Panc1 (cell line): Measurements from ENCODE around the gene RNF145. TPM values are rescaled to one million over a fixed set of nuclear protein-coding genes. Genes with fewer than 3 reads are reported as not detected.

Source experiments
- ATAC-seq: fragments of 200-7000 bp; cut with Tn5 transposase; 2 replicates; pipeline ENCODE4 v1.9.1; 2020; ENCODE audit warnings: mild to moderate bottlenecking, moderate library complexity
- BruUV-seq: library from RNA; stranded (reverse); fragments of 400-500 nt; replicated peaks from 2 replicates; lab custom pipeline; 2021; lab: Mats Ljungman, UMichigan
- CTCF ChIA-PET: fragments of 300-600 bp; sonication (Branson Sonifier 250); formaldehyde crosslinking; loops from one replicate; lab custom pipeline; 2022; ENCODE audit warnings: antibody characterized with exemption; lab: Charles Lee
- POLR2A ChIA-PET: fragments of 300-600 bp; sonication (Branson Sonifier 250); formaldehyde crosslinking; loops from one replicate; lab custom pipeline; 2022; ENCODE audit warnings: antibody characterized with exemption; lab: Charles Lee
- DNase-seq: peaks from one replicate; pipeline ENCODE4 v3.0.0-alpha.2; 2010; ENCODE audit warnings: low read depth, low spot score
- H3K27ac ChIP-seq: 2 replicates; pipeline ENCODE4 v1.5.1; 2011; ENCODE audit warnings: mild to moderate bottlenecking, low read length, inconsistent platforms
- H3K27me3 ChIP-seq: fragments of 200-500 bp; sonication (Bioruptor generic); 2 replicates; pipeline ENCODE4 v1.6.0; 2014; ENCODE audit warnings: low read length, inconsistent platforms; ENCODE audit not compliant: control insufficient read depth, insufficient read depth
- H3K36me3 ChIP-seq: fragments of 200-500 bp; sonication (Bioruptor generic); 2 replicates; pipeline ENCODE4 v1.5.1; 2014; ENCODE audit warnings: inconsistent platforms, mild to moderate bottlenecking, low read length, moderate library complexity; ENCODE audit not compliant: control insufficient read depth, insufficient read depth
- H3K4me1 ChIP-seq: 2 replicates; pipeline ENCODE4 v1.5.1; 2011; ENCODE audit warnings: inconsistent platforms, mild to moderate bottlenecking, low read length, moderate library complexity; ENCODE audit not compliant: control insufficient read depth, insufficient read depth
- H3K4me3 ChIP-seq, 2 experiments: 2 replicates each; pipeline ENCODE4 v1.5.1; 2011 to 2012; ENCODE audit warnings: low read depth in 2 of 2, low read length in 2 of 2, mild to moderate bottlenecking in 2 of 2, inconsistent platforms in 1 of 2, moderate library complexity in 1 of 2
- H3K9me3 ChIP-seq: fragments of 200-500 bp; sonication (Bioruptor generic); 2 replicates; pipeline ENCODE4 v1.5.1; 2014; ENCODE audit warnings: low read depth, mild to moderate bottlenecking, inconsistent platforms, low read length, moderate library complexity; ENCODE audit not compliant: control insufficient read depth, insufficient read depth
- POLR2AphosphoS5 ChIP-seq: IDR thresholded peaks from 2 replicates; pipeline ENCODE4 v1.6.1; 2012; ENCODE audit warnings: mild to moderate bottlenecking, low read depth, low read length, moderate library complexity
- SIN3A ChIP-seq: IDR thresholded peaks from 2 replicates; pipeline ENCODE4 v1.6.1; 2012; ENCODE audit warnings: low read depth, mild to moderate bottlenecking, low read length, moderate library complexity, borderline replicate concordance; ENCODE audit not compliant: insufficient read depth
- TCF7L2 ChIP-seq: IDR thresholded peaks from 2 replicates; pipeline ENCODE4 v1.6.1; 2011; ENCODE audit warnings: mild to moderate bottlenecking, low read depth, low read length, inconsistent platforms
- in situ Hi-C: cut with HindIII; loops from 2 replicates; pipeline ENCODE4 v1.10.0; 2016; ENCODE audit warnings: low sequenced_read_pairs, low pct_unique_long_range_greater_than_20kb
- intact Hi-C: fragments of 100-400 bp; cut with micrococcal nuclease; formaldehyde crosslinking; loops from one replicate; pipeline ENCODE4 v1.10.0; 2022; ENCODE audit not compliant: unreplicated experiment
- total RNA-seq: library from RNA; stranded (reverse); gene quantifications from one replicate; pipeline ENCODE4 v1.2.1, GENCODE V29; 2021; ENCODE audit not compliant: unreplicated experiment
- TF ChIP-seq, protein P1 (sequence below), 2 experiments: IDR thresholded peaks; 2 replicates each; pipeline ENCODE4 v1.6.1; 2011 to 2012; ENCODE audit warnings: low read depth in 2 of 2, control low read depth in 1 of 2, low read length in 1 of 2, mild to moderate bottlenecking in 1 of 2, moderate library complexity in 1 of 2; ENCODE audit not compliant: insufficient read depth in 1 of 2
- TF ChIP-seq, protein P2 (sequence below): fragments of 450-650 bp; IDR thresholded peaks from 2 replicates; pipeline ENCODE4 v1.5.1; 2017; ENCODE audit warnings: mild to moderate bottlenecking

RNF145 gene
- total RNA-seq, 1 experiment from 2014 or later, result 81.8 TPM

DNA sequence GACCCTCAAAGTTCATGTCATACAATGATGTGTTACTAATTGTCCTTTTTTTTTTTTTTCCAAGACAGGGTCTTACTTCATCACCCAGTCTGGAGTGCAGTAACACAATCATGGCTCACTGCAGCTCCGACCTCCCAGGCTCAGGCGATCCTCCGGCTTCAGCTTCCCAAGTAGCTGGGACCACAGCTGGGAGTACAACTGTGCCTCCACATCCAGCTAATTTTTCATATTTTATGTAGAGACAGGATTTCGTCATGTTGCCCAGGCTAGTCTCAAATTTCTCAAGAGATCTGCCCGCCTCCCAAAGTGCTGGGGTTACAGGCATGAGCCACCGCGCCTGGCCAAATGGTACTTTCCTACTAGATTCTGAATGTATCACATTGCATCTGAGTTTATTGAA is 60.3 kb downstream of the RNF145 start:
- ATAC-seq (no peak), DNase-seq (no peak)
- no TSS peak for BruUV-seq
- CTCF ChIA-PET, result interaction anchor here (0.7 kb wide), 1 partner anchor 873 kb away, joined by 4 read pairs; no protein-coding TSS in a partner anchor
- Histone ChIP-seq H3K4me3 (no peak overlapping the region), H3K36me3 (no peaks in the 10 kb centered on the region), H3K4me1 (no peaks in the 10 kb centered on the region), H3K27me3 (0 out of 2 replicates have a peak, but pooled peaks cover 2% of the 10 kb centered on the region), H3K9me3 (no peaks in the 10 kb centered on the region), H3K27ac (no peak overlapping the region)
- TF ChIP-seq TCF7L2 (no peak), POLR2AphosphoS5 (no peak), SIN3A (no peak)
- TF ChIP-seq, protein P1, sequence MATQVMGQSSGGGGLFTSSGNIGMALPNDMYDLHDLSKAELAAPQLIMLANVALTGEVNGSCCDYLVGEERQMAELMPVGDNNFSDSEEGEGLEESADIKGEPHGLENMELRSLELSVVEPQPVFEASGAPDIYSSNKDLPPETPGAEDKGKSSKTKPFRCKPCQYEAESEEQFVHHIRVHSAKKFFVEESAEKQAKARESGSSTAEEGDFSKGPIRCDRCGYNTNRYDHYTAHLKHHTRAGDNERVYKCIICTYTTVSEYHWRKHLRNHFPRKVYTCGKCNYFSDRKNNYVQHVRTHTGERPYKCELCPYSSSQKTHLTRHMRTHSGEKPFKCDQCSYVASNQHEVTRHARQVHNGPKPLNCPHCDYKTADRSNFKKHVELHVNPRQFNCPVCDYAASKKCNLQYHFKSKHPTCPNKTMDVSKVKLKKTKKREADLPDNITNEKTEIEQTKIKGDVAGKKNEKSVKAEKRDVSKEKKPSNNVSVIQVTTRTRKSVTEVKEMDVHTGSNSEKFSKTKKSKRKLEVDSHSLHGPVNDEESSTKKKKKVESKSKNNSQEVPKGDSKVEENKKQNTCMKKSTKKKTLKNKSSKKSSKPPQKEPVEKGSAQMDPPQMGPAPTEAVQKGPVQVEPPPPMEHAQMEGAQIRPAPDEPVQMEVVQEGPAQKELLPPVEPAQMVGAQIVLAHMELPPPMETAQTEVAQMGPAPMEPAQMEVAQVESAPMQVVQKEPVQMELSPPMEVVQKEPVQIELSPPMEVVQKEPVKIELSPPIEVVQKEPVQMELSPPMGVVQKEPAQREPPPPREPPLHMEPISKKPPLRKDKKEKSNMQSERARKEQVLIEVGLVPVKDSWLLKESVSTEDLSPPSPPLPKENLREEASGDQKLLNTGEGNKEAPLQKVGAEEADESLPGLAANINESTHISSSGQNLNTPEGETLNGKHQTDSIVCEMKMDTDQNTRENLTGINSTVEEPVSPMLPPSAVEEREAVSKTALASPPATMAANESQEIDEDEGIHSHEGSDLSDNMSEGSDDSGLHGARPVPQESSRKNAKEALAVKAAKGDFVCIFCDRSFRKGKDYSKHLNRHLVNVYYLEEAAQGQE (IDR thresholded peaks at IDR 0.05; ENCODE audit: insufficient read depth in 1 of 2, low read depth in 2 of 2, low read length in 1 of 2), result no peak
- TF ChIP-seq, protein P2, sequence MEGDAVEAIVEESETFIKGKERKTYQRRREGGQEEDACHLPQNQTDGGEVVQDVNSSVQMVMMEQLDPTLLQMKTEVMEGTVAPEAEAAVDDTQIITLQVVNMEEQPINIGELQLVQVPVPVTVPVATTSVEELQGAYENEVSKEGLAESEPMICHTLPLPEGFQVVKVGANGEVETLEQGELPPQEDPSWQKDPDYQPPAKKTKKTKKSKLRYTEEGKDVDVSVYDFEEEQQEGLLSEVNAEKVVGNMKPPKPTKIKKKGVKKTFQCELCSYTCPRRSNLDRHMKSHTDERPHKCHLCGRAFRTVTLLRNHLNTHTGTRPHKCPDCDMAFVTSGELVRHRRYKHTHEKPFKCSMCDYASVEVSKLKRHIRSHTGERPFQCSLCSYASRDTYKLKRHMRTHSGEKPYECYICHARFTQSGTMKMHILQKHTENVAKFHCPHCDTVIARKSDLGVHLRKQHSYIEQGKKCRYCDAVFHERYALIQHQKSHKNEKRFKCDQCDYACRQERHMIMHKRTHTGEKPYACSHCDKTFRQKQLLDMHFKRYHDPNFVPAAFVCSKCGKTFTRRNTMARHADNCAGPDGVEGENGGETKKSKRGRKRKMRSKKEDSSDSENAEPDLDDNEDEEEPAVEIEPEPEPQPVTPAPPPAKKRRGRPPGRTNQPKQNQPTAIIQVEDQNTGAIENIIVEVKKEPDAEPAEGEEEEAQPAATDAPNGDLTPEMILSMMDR, result no peak
- in situ Hi-C loops, result no loop called here
- intact Hi-C loops, result no loop called here
- POLR2A ChIA-PET, result no interaction called here

DNA sequence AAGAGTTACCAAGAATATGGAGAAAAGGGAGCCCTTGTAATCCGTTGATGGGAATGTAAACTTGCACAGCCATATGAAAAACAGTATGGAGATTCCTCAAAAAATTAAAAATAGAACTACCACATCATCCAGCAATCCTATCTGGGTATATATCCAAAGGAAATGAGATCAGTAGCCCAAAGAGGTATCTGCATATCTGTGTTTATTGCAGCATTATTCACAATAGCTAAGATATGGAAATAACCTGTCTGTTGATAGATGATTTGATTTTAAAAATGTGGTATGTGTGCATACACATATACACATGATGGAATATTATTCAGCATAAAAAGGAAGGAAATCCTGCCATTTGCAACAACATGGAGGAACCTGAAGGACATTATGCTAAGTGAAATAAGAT is 61.4 kb downstream of the RNF145 start:
- in situ Hi-C loops (no loop called here), intact Hi-C loops (no loop called here)
- DNase-seq, result no peak
- no TSS peak for BruUV-seq
- no peak for ATAC-seq
- Histone ChIP-seq H3K4me3 (no peak overlapping the region), H3K36me3 (no peaks in the 10 kb centered on the region), H3K9me3 (no peaks in the 10 kb centered on the region), H3K4me1 (no peaks in the 10 kb centered on the region), H3K27me3 (0 out of 2 replicates have a peak, but pooled peaks cover 2% of the 10 kb centered on the region), H3K27ac (no peak overlapping the region)
- ChIA-PET POLR2A (no interaction called here), CTCF (no interaction called here)
- TF ChIP-seq, protein P1 (IDR thresholded peaks at IDR 0.05; ENCODE audit: insufficient read depth in 1 of 2, low read depth in 2 of 2, low read length in 1 of 2), result no peak
